Fibroblast of villous mesenchyme (primary cell): ENCODE results near the gene TEX12. TPM values are rescaled to one million over a fixed set of nuclear protein-coding genes. Genes with fewer than 3 reads are reported as not detected.
A peak's percentile ranks its signal among the peaks of the same experiment; 100 is the strongest.
"Not testable (repeated sequence)": the region's sequence is repeated elsewhere in the genome, so short reads cannot be mapped to it uniquely, and the experiment has no call there.

Experiments
- DNase-seq: peaks from one replicate; pipeline ENCODE4 v3.0.0-alpha.2; 2010; ENCODE audit warnings: low read depth
- H3K4me3 ChIP-seq: 2 replicates; pipeline ENCODE4 v1.5.1; 2011; ENCODE audit warnings: low read depth, mild to moderate bottlenecking, low read length
- CTCF ChIP-seq: IDR thresholded peaks from 2 replicates; pipeline ENCODE4 v1.5.1; 2012; ENCODE audit warnings: low read depth, mild to moderate bottlenecking, low read length; ENCODE audit not compliant: insufficient read depth
- total RNA-seq: library from RNA; depleted of rRNA; stranded (reverse); fragments of >200 nt; gene quantifications from 2 replicates; pipeline ENCODE4 v1.2.3, GENCODE V29; 2012

The TEX12 gene
- total RNA-seq, 1 donor: not detected

- TF ChIP-seq CTCF: no peak
- DNase-seq: peak; percentile 99
- no peak overlapping the region for H3K4me3 ChIP-seq
These were observed 10.0 kb upstream of the TEX12 start for GRCh38 chr11:112156956-112157766.

- no peak for TF ChIP-seq CTCF
- DNase-seq: no peak
- H3K4me3 ChIP-seq: no peak overlapping the region
These were observed 7.8 kb upstream of the TEX12 start for GRCh38 chr11:112159098-112160065.

DNA sequence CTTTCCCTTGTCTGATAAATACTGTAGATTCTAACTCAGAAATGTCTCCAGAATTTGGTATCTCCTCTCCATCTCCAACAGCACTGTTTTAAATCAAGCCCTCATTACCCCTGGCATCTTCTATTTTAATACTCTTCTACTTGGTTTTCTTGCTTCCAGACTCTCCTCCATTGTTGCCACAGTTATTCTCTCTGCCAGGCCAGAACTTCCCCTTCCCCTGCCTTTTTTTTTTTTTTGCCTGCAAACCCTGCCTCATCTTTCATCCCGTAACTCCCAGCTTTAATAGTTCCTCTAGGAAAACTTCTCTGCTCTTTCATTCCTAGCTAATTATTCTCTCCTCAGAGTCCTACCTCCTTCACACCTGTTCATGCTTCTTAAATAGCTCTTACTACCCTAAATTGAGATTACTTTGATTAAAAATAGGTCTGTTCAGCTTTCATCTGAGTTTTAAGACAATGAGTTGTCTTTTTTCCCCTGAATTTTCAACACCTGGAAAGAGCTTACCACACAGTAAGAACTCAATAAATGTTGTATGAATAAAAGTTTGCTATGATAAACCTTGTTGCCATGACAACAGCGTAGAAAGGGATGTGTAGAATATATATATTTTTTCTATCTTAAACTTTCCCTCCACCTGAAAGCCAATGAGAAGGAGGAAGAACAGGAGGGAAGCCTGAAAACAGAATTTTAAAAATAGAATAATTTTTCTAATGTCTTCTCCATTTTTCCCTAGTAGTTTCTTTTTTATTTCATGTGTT is 6.9 kb upstream of the TEX12 start:
- no peak overlapping the region for H3K4me3 ChIP-seq
- DNase-seq: no peak
- TF ChIP-seq CTCF: no peak

GRCh38 chr11:112161012-112161411 is 6.2 kb upstream of the TEX12 start:
- no peak overlapping the region for H3K4me3 ChIP-seq
- TF ChIP-seq CTCF: no peak
- DNase-seq: peak; percentile 67

DNA sequence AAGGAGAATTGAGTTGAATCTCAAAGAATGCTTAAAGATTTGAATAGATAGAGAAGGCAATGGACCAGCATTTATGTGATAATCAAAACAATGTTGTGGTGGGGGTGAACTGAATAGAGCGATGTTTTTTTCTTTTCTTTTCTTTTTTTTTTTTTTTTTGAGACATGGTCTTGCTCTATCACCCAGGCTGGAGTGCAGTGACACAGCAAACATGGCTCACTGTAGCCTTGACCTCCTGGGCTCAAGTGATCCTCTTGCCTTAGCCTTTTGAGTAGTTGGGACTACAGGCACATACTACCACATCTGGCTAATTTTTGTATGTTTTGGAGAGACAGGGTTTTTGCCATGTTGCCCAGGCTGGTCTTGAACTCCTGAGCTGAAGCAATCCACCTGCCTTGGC is 5.0 kb upstream of the TEX12 start:
- peak overlapping the region; percentile 53 for H3K4me3 ChIP-seq
- not testable (repeated sequence) for DNase-seq

GRCh38 chr11:112162761-112163546 is 4.2 kb upstream of the TEX12 start:
- peak overlapping the region; percentile 53 for H3K4me3 ChIP-seq

More at GRCh38 chr11:112162761-112163546, 4.2 kb upstream of the TEX12 start:
- no peak for TF ChIP-seq CTCF
- peak; percentile 34 for DNase-seq
